HG02870 (cell line): ENCODE data around the gene IPO5.

Experiments used
- ATAC-seq: cut with Tn5 transposase; IDR thresholded peaks from one replicate; pipeline ENCODE4 v1.9.1; 2021; ENCODE audit warnings: mild to moderate bottlenecking, moderate library complexity; ENCODE audit not compliant: unreplicated experiment

The IPO5 gene

GRCh38 chr13:98054301-98054700 is 100.8 kb downstream of the IPO5 start:
- no peak for ATAC-seq

DNA sequence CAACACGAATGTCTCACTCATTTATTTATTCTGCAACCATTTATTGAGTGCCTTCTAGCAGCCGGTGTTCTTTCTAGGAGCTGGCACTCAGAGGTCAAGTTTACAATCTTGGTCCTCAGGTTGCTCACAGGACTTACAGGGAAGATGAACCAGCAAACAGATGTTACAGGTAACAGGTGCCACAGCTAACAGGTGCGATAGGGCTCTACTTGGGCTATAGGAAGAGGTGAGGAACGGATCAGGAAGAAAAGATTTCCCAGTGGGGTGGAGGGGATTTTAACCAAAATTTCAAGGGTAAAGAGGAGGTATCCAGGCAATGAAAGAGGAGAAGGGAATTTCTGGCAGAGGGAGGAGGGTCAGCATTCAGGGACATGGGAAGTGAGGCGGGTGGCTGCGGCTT is 102.1 kb downstream of the IPO5 start:
- ATAC-seq: no peak

DNA sequence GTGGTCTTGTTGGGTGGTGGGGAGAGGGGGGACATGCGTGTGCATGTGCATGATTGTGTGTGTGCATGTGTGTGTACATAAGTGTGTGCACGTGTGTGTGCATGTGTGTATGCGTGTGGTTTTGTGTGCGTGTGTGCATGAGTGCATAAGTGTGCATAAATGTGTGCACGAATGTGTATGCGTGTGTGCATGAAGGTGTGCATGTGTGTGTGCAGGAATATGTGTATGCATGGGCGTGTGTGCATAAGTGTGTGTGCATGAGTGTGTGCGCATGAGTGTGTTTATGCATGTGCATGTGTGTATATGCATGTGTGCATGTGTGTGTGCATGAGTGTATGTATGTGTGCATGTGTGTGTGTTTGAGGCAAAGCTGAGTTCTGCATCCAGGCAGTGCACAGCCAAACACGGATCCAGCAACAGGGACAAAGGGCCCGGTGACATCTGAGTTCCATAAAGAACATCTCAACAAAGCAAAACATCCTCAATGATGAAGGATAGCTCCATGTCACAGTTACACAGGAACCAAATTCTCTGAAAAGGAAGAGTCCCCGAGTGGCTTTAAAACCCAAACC is 103.5 kb downstream of the IPO5 start:
- no peak for ATAC-seq

- ATAC-seq: no peak
Measured at GRCh38 chr13:98059276-98059675, 105.8 kb downstream of the IPO5 start.

- ATAC-seq: no peak
Measured at GRCh38 chr13:98060282-98060681, 106.8 kb downstream of the IPO5 start.

GRCh38 chr13:98065468-98065867 is 112.0 kb downstream of the IPO5 start:
- ATAC-seq: no peak

- ATAC-seq: no peak
Measured at GRCh38 chr13:98066636-98067035, 113.2 kb downstream of the IPO5 start.

- no peak for ATAC-seq
Measured at GRCh38 chr13:98068521-98068920, 115.0 kb downstream of the IPO5 start.

- no peak for ATAC-seq
Measured at GRCh38 chr13:98069985-98070384, 116.5 kb downstream of the IPO5 start.

DNA sequence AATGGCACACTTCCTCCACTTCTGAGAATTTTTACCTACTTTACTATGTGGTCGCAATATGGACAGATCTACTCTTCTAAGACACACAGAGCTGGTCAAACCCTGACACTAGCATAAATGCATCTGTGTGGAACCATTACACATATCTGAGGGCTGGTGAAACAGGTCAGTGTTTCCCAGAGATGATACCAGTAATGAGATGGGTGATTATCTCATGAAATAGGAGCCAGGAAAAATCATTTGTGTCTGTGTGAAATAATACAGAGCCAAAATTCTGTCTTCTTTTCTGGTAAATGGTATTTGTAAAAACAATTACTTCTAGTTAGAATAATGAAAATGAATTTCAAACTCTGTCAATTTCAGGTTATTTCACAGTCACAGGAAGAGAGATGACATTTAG is 117.8 kb downstream of the IPO5 start:
- ATAC-seq: no peak

DNA sequence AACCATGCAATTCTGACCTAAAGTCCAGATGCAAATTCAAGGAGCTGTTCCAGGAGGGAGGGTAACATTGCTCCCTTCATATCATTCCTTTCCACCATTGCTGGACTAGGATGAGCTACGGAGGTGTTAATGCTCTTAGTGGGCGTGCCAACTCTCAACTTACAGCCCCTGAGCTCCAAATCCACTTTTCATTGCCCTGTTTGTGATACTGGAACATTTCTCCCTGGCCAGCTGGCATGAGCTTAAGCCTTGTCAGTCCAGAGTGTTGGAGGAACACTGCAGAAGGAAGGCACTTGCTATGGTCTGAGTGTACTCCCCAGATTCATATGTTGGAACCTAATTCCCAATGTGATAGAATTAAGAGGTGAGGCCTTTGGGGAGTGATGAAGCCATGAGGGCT is 119.0 kb downstream of the IPO5 start:
- ATAC-seq: no peak
